ENCODE results near the gene KIAA0513.

DNA sequence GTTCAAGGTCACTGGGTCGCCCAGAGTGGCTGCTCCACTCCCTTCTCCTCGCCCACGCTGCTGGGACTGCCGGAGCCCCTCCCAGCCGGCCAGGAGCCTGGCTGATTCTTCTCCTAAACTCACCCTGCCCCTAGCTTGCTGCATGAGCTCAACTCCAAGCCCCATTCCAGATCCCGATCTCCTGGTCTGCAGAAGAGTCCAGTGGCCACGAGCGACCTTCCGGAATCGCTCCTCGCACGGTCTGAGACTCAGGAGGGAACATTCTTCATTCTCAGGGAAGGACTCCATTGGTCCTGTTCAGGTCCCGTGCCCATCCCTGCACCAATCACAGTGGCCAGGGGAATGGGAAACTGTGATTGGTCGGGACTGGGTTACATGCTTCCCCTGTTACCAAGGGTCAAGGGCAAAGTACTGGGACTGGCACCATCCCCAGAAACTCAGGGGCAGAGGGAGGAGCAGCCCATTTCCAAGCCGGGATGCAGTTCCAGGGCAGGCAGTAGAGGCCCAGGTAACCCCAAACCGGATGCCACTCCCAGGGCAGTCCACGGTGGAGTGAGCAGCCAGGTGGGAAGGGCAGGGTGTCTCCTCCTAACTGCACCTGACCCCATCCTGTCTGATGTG is 109.2 kb downstream of the KIAA0513 start:
- TF ChIP-seq, protein P1, sequence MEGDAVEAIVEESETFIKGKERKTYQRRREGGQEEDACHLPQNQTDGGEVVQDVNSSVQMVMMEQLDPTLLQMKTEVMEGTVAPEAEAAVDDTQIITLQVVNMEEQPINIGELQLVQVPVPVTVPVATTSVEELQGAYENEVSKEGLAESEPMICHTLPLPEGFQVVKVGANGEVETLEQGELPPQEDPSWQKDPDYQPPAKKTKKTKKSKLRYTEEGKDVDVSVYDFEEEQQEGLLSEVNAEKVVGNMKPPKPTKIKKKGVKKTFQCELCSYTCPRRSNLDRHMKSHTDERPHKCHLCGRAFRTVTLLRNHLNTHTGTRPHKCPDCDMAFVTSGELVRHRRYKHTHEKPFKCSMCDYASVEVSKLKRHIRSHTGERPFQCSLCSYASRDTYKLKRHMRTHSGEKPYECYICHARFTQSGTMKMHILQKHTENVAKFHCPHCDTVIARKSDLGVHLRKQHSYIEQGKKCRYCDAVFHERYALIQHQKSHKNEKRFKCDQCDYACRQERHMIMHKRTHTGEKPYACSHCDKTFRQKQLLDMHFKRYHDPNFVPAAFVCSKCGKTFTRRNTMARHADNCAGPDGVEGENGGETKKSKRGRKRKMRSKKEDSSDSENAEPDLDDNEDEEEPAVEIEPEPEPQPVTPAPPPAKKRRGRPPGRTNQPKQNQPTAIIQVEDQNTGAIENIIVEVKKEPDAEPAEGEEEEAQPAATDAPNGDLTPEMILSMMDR (IDR thresholded peaks at IDR 0.05): no peak
- TF ChIP-seq EP300 (IDR thresholded peaks at IDR 0.05) (no peak), POLR2AphosphoS5 (IDR thresholded peaks at IDR 0.05) (no peak), POLR2A (IDR thresholded peaks at IDR 0.05) (no peak)
